Measurements from ENCODE around the gene USP6.
"Not testable (repeated sequence)": the region's sequence is repeated elsewhere in the genome, so short reads cannot be mapped to it uniquely, and the experiment has no call there.

The USP6 gene

DNA sequence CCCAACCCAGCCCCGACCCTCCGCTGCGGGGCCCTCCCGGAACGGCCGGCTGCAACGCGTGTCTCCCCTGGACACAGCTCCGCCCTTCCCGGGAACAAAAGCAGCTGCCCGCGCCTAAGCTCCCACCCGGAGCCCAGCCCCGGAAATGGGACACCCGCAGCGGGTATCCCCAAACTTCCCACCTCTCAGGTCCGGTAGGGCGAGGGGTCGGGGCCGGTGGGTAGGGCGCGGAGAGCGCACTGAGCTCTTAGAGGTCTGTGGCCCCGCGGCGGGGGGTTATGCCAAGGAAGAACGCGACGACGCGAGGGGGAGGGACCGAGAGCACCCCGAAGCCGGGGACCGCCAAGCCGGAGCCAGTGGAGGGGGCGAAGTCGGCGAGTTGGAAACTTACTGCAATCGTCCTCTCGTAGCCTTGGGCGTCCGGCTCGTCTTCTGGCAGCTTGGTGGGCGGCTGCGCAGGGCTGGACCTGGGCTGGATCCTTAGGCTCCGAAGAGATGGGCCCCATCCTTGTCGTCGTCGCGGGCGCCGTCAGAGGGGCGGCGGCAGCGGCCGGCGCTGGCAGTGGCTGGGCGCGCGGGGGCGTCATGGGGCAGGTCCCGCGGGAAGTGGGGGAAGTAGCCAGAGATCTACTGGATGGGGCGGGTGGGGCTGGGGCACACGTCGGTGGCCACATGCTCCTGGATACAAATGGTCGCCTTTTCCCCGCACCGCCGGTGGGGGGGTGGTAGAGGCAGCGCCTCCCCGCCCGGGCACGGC lies 6.9 kb downstream of the USP6 start:
- DNase-seq = no peak

DNA sequence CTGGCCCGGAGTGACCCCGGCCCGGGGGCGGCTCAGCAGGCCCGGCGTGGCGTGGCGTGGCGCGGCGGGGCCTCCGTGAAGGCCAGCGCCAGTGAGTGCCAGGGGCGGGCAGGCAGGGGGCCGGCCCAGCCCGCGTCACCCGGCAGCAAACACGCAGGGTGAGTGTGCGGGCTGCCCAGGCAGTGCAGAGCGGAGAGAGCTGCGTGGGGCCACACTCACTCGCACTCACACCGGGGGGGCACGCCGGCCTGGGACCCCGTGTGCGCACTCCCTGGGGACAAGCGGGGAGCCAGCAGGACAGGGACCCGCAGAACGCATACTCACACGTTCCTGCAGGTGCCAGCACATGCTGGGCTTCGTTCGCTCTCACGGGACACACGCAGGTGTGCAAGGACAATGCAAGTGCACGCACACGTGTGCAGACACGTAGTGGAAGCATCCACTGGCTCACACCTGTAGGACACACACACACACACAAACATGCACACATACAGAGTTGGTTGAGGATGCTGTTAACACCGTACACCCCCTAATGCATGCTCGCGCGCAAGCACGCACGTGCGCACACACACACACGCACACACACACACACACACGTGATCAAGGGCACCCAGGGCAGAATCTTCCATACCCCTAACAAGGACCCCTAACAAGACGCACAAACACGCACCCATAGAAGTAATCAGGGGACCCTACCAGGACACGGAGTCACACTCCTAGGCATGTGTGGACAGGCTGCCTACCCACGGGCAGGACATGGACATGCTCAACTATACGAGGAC lies 7.7 kb downstream of the USP6 start:
- DNase-seq = no peak

DNA sequence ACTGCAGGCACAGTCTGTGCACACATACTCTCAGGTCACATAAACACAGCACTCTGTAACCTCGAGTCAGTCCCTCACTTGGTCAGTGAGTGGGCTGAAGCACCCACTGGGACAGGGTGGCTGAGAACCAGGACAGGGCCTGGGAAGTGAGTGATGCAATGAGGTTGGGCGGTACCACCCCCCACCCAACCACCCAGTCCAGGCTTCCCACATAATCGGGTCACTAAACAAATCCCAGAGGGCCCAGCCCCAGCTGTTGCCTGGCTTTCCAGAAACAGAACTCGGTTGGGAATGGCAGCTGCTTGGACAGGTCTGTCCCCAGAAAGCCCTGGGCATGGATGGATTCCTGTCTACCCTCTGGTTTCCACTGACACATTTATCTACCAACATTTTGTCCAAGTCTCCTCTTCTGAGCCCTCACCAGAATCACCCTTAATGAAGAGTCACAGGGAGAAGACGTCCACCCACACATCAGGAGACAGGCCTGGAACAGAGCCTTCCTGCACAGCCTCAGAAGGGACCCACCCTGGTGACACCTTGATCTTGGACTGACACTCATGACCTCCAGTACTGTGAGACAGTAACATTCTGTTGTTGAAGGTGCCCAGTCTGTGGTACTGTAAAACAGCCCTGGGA lies 8.4 kb downstream of the USP6 start:
- not testable (repeated sequence) for DNase-seq

DNA sequence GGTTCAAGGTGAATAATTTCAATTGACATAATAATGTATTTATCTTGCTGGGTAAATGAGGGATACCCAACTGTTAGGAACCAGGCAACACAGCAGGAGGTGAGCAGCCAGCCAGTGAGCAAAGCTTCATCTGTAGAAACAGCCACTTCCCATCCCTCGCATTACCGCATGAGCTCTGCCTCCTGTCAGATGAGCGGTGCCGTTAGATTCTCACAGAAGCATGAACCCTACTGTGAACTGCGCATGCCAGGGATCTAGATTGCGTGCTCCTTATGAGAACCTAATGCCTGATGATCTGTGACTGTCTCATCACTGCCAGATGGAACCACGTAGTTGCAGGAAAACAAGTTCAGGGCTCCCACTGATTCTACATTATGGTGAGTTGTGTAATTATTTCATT lies 9.1 kb downstream of the USP6 start:
- DNase-seq = not testable (repeated sequence)

DNA sequence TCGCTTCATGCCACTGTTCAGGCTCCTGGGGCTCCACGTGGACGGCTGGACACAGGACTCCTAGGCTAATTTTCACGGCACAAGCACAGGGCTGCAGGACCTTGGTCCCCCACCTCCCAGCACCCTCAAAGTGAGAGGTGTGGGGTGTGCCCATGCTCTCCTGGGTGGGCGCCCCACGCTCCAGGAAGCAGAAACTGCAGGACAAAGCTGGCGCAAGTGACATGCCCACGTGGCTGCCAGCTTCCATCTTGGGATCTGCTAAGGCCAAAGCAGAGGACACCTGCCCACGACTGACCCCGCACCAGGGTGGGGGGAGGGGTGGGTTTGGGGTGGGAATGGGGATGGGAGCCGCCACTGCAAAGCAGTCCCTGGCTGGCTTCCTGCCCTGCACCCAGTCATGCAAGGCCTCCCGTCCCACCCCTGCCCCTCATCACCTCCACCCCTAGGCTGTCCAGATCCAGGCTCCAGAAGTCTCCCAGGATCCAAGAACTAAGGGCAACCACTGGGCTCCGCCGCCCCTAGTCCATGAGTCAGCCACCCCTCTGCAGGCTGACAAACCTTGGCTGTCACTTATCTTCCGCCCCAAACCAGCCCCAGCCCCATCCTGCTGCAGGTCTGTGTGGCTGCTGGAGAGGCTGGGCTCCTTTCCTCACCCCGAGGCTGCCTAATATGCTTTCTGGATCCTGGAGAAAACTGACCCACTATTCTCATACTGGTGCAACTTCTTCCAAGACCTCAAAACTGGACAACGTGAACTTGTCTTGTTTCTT lies 11.1 kb downstream of the USP6 start:
- DNase-seq = no peak

DNA sequence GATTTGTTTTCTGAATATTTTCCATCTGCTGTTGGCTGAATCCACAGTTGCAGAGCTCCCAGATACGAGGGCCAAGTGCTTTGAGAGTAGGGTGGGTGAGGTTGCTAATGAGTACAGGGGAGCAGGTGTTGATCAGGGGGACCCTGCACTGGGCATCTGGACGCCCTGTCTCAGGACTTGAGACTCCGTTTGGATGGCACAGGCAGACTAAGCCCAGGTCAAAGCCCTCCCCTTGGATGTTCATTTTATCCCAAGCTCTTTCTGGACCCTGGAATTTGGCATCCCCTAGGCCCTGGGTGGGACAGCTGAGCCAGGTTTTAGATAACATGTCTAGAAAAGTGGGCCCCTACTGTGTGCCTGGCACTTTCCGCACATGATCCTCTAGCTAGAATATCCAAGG lies 12.1 kb downstream of the USP6 start:
- DNase-seq = no peak

DNA sequence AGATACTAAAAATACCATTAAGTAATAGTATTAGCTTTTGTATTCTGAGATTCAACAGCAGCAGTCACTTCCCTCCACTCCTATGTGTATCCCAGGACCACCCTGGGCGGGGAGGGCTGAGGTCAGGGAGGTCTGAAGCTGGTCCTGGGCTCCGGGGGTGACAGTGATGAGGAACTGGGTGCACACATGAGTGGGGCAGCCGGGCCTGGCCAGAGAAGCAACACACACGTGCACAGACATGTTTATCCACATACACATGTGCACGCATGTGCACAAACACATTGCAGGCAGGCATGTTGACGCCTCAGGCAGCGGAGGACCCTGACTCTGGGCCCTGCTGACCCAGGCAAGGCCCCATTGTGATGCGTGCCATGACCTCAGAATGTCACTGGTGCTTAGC lies 12.6 kb downstream of the USP6 start:
- not testable (repeated sequence) for DNase-seq

DNA sequence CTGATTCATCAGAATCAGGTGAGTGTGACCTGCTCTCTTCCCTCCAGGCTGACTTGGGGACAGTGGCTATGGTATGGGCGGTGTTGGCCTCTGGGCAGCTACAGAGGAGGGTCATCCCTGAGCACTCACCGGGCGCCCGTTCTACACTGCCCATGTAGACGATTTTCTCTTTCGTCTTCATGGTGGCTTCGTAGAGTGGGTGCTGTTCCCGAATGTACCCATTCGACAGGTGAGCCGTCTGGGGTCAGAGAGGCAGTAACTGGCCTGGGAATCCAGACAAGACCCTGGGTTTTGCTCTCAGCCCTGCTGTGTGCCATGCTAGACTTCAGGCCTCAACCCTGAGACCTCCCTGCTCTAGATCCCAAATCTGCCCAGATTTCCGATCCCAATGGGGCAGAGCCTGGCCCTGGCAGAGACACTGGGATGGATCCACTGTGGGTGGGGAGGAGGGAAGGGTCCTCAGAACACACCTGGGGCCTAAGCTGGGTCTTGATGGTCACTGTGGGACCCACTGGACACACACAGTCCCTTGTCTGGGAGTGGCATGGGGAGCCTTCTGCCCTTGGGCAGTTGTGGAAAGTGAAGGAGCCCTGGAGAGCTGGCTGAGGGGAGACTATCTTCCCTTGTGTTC lies 13.2 kb downstream of the USP6 start:
- DNase-seq = no peak

DNA sequence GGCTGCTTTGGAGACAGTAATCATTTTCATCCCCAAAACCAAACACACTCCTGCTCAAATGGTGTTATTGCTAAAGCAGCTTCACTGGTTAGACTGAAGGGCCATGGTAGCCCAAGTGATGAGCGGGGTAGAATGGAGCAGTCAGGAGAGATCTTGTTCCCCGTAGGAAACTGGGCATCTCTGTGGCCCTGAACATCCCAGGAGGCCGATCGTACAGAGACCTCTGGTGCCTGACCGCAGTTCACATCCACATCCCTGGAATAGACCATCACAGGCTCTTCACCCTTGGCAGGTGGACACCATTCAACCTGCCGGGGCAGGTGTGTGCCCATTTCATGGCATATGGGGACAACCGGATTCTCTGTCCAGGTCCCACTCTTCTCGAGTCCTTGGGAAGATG lies 13.9 kb downstream of the USP6 start:
- DNase-seq = not testable (repeated sequence)

DNA sequence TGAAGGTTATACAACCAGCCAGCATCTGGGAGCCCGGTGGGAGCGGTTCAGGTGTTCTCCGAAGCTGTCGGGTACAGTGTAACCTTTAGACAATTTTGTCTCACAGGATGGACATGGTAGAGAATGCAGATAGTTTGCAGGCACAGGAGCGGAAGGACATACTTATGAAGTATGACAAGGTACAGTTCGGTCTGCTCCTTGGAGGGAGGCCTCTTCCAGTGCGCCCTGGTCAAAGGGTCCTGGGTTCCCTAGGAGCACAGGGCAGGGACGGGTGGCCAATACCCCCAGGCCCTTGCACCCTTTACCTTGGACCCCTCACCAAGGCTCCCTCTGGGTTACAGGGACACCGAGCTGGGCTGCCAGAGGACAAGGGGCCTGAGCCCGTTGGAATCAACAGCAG lies 14.4 kb downstream of the USP6 start:
- not testable (repeated sequence) for DNase-seq

DNA sequence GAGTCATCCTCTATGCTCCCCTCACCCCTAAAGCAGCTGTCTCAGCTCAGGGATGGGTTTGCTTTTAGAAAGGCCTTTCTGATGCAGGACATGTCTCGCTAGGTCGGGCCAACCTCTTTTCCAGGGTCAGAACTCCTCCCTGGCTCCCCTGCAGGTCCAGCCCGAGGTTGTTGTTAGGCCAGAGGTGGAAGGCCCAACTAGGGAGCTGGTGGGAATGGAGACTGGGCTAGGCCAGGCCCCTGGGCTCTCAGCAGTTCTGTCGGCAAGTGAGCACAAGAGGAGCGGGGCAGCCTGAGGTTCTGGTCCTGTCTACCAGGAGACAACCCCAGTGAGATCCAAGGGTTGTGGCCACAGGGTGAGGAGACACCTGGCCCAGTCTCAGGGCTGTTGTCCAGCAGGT lies 14.9 kb downstream of the USP6 start:
- not testable (repeated sequence) for DNase-seq

DNA sequence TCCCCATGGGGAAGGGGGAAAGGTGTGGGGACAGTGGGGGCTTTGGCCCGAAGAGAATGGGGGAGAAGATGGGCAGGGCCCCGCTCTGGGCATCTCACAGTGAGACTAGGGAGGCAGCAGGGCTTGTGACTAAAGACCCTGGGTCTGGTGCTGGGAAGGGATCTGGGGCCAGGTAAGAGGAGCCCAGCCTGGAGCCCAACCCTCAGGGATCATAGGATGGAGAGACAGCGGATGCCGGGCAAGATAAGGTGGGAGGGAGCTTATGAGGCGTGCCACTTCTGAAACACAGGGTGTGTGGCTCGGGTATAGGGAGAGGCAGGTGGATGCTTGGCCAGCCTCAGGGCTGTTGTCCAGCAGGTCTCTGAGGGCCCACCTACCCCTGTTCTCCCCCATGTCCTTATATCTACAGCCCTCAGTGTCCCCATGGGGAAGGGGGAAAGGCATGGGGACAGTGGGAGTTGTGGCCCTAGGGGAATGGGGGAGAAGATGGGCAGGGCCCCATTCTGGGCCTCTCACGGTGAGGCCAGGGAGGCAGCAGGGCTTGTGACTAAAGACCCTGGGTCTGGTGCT lies 15.4 kb downstream of the USP6 start:
- no peak for DNase-seq

DNA sequence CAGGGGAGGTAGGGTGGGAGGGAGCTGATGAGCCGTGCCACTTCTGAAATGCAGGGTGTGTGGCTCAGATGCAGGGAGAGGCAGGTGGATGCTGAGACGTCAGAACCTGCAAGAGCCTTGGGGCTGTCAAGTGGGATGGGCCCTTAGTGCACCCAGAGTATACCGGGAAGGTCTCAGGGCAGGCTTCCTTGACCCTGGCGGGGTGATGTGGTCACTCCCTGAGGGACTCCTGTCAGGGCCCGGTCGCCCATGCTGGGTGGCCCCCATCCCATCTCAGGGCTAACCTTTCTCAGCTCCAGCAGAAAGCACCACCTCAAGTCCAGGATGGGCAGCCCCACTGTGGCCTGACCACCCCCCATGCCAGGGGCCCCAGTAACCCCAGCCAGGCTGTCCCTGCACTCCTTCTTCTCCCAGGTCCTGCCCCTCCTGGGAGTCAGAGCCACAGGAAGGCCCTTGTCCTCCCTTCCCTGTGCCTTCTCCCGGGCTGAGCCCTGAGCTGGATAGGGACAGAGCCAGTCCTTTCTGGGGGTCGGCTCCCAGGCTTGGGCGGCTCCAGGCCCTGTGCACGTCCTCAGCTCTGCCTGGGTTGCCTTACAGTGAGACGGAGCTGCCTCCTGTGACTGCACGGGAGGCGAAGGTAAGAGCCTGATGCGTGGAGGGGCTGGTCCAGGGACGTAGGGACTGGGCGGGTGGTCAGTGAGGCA lies 16.1 kb downstream of the USP6 start:
- not testable (repeated sequence) for DNase-seq

DNA sequence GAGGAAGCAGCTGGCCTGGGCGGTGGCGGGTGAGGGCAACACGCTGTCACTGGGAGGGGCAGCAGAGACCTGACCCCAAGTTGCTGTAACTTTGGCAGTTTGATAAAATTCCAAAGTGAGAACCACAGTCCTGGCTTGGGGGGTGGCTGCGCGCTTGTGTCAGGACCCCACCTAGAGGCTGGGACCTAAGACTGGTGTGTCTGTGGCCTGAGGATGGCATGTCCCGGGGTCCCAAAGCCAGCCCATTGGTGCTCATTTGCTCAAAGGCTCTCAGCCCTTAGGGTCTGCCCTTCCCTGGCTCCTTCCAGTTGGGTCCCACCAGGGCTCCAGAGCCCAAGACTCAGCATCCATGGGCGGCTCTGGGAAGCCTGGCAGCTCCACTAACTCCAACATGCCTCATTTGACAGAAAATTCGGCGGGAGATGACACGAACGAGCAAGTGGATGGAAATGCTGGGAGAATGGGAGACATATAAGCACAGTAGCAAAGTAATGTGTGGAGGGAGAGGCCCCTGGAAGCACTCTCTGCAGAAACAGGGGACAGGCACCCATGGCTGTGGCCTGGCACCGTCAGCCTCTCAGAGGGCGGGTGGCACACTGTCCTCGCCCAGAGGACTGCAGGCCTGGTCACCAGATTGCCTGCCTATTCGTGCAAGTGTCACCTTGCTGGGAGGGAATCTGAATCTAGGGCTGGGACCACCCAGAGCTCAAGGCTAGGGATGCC lies 16.8 kb downstream of the USP6 start:
- not testable (repeated sequence) for DNase-seq

DNA sequence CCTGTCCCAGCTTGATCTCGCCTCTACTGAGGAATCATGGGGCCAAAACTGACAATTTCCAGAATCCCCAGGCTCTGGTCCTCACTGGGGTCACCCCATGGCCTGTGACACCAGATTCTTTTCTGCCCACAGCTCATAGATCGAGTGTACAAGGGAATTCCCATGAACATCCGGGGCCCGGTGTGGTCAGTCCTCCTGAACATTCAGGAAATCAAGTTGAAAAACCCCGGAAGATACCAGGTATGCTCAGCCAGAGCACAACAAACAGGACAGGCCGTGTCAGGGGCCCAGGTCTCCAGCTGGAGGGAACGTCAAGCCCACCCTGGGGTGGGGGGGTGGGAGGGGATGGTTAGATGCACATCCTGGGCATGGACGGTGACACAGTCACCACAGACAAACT lies 17.5 kb downstream of the USP6 start:
- no peak for DNase-seq

DNA sequence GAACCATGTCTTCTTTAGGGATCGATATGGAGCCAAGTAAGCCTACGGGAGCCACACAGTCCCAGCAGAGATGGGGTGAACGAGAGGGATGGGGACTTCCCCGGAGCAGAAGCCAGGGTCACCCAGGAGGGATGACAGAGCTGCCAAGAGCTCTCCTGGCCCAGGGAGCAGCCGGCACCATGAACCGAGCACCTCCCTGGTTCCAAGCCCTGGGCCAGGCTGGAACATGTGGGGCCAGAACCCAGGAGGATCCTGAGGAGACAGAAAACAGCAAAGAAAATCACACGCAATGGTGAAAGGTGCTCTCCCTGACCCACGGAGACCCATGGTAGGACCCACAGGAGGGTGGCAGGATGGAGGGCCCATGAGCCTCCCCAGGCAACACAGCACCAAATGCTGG lies 18.1 kb downstream of the USP6 start:
- DNase-seq = not testable (repeated sequence)

DNA sequence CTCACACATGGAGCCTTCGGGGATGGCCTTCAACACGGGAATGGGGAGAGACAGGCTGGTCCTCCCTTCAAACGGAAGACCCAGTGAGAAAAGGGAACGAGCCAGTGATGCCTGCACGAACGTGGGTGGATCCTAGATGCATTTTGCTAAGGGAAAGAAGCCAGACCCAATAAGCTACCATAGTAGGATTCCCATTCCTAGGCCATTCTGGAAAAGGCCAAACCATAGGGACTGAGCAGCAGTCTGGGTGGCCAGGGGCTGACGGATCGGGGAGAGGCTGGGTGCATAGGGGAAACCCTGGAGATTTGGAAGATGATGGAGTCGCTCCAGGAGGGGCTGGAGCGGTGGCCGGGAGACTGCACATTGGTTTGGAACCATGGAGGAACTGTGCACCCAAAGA lies 18.7 kb downstream of the USP6 start:
- DNase-seq = not testable (repeated sequence)

DNA sequence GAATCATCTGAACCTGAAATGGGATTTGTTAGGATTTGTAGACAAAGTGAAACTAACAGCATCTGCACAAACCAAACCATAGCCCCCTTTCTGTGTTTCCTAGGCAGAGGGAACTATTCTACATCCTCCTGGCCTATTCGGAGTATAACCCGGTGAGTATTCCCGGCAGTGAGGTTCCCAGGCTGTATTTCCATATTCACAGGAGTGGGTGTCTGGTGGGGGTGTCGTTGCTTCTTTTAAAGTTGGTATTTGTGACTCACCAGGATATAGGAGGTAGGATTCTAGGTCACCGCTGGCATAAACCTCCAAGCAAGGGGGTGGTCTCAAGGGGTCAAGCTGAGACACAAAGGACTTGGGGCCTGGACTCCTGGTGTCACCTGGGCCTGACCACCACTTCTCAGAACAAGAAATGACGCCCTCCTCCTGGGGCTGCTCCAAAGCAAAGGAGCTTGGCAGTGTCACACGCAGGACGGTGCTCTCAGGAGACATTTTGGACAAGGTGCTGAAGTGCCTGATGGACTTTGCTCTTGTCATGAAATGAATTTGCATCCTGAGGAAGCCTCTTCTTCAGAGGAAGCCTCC lies 19.4 kb downstream of the USP6 start:
- not testable (repeated sequence) for DNase-seq

DNA sequence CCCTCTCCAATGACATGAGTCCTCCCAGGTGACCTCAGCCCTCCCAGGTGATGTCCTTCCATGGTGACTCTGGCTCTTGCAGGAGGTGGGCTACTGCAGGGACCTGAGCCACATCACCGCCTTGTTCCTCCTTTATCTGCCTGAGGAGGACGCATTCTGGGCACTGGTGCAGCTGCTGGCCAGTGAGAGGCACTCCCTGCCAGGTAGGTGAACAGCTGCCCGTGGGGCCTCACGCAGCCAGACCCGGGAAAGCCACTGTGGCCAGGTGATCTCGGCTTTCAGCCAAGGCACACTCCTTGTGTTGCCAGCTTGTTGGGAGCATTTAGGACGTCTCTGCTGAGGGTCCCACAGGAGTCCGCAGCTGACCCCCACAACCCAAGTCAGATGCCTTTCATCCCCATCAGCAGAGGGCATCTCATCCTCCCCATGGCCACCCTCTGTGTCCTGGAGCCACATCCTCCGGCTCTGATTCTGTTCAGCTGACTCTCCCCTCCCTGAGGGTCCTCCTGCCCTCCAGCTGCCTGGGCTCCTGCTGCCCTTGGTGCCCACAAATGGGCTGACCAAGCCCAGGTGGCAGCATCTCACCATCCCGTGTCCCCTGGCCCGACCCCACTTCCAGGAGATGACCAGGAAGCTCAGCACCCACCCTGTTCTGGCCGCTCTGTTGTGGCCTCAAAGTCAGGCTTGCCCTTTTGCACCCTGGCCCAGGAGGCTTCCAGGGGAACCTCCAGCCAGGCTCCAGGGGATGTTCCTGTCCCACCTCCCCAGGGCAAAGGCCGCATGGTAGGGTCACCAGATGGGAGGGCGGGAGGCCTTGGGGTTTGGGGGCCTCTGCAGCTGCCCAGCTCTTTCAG lies 20.1 kb downstream of the USP6 start:
- no peak for DNase-seq
